Chondrocyte (in vitro differentiated cells): ENCODE measurements around the gene NINJ2. TPM values are rescaled to one million over a fixed set of nuclear protein-coding genes. Genes with fewer than 3 reads are reported as not detected.

Experiments
- DNase-seq: peaks from one replicate; pipeline ENCODE4 v3.0.0; 2021; ENCODE audit warnings: mixed read lengths, low spot score
- H3K27ac Mint-ChIP-seq: one replicate; pipeline ENCODE4 v1.8.0; 2021; ENCODE audit warnings: mild to moderate bottlenecking, moderate library complexity, mixed read lengths; ENCODE audit not compliant: unreplicated experiment
- H3K27me3 Mint-ChIP-seq: 2 replicates; pipeline ENCODE4 v1.8.0; 2021; ENCODE audit warnings: low read depth, mixed read lengths
- H3K36me3 Mint-ChIP-seq: 2 replicates; pipeline ENCODE4 v1.8.0; 2021; ENCODE audit warnings: low read depth, mixed read lengths
- H3K4me1 Mint-ChIP-seq: 2 replicates; pipeline ENCODE4 v1.8.0; 2021; ENCODE audit warnings: low read depth, mild to moderate bottlenecking, mixed read lengths
- H3K4me3 Mint-ChIP-seq: one replicate; pipeline ENCODE4 v1.8.0; 2021; ENCODE audit warnings: mild to moderate bottlenecking, moderate library complexity, mixed read lengths; ENCODE audit not compliant: unreplicated experiment
- H3K9me3 Mint-ChIP-seq: 2 replicates; pipeline ENCODE4 v1.8.0; 2021; ENCODE audit warnings: low read depth, mixed read lengths
- CTCF ChIP-seq: fragments of 200-600 bp; sonication (generic); IDR thresholded peaks from 2 replicates; pipeline ENCODE4 v1.5.0; 2021; ENCODE audit warnings: antibody characterized with exemption, mild to moderate bottlenecking, moderate library complexity
- total RNA-seq: library from RNA; stranded (reverse); gene quantifications from 3 replicates; pipeline ENCODE4 v1.2.1, GENCODE V29; 2021

NINJ2 gene
- total RNA-seq, 1 donor from 2014 or later, result 2.1 TPM

- no peak for TF ChIP-seq CTCF
- Mint-ChIP-seq H3K4me3 (no peak overlapping the region), H3K9me3 (no peaks in the 10 kb centered on the region), H3K4me1 (peaks cover 11% of the 10 kb centered on the region), H3K27me3 (no peaks in the 10 kb centered on the region), H3K36me3 (no peaks in the 10 kb centered on the region), H3K27ac (no peak overlapping the region)
- no peak for DNase-seq
These were observed 63.5 kb downstream of the NINJ2 start for GRCh38 chr12:599756-600155.

- Mint-ChIP-seq H3K4me1 (peaks cover 11% of the 10 kb centered on the region), H3K9me3 (no peaks in the 10 kb centered on the region), H3K27ac (no peak overlapping the region), H3K36me3 (peaks cover 1% of the 10 kb centered on the region), H3K4me3 (no peak overlapping the region), H3K27me3 (peaks cover 3% of the 10 kb centered on the region)
- TF ChIP-seq CTCF, result no peak
- DNase-seq, result peak; percentile 61
These were observed 65.2 kb downstream of the NINJ2 start for GRCh38 chr12:597926-598568.

GRCh38 chr12:593396-594270 is 69.6 kb downstream of the NINJ2 start:
- Mint-ChIP-seq H3K27me3 (peaks cover 4% of the 10 kb centered on the region), H3K36me3 (peaks cover 1% of the 10 kb centered on the region)
- TF ChIP-seq CTCF, result no peak

GRCh38 chr12:592024-592505 is 71.2 kb downstream of the NINJ2 start:
- H3K4me3 Mint-ChIP-seq, result no peak overlapping the region
- DNase-seq, result peak; percentile 18
- no peaks in the 10 kb centered on the region for H3K4me1 Mint-ChIP-seq
- peaks cover 3% of the 10 kb centered on the region for H3K36me3 Mint-ChIP-seq
- H3K27me3 Mint-ChIP-seq, result peaks cover 4% of the 10 kb centered on the region
- no peak for TF ChIP-seq CTCF
- peaks cover 3% of the 10 kb centered on the region for H3K9me3 Mint-ChIP-seq
- H3K27ac Mint-ChIP-seq, result no peak overlapping the region

More at GRCh38 chr12:593396-594270, 69.6 kb downstream of the NINJ2 start:
- H3K27ac Mint-ChIP-seq, result no peak overlapping the region
- H3K4me3 Mint-ChIP-seq, result no peak overlapping the region
- H3K4me1 Mint-ChIP-seq, result peaks cover 7% of the 10 kb centered on the region
- no peaks in the 10 kb centered on the region for H3K9me3 Mint-ChIP-seq
- DNase-seq, result no peak
